ENCODE measurements around the gene ATP13A3.
A peak's percentile ranks its signal among the peaks of the same experiment; 100 is the strongest.
"Not testable (repeated sequence)": the region's sequence is repeated elsewhere in the genome, so short reads cannot be mapped to it uniquely, and the experiment has no call there.

Gene ATP13A3

GRCh38 chr3:194521510-194522260, 34.9 kb upstream of the ATP13A3 start:
- POLR2A ChIA-PET, result no interaction called here
- no peaks in the 10 kb centered on the region for H3K27me3 ChIP-seq (replicated peaks in 2 of 5; ENCODE audit: control insufficient read depth in 4 of 5, insufficient read depth in 5 of 5, low read length in 4 of 5)
- no peaks in the 10 kb centered on the region for H3K4me1 ChIP-seq (ENCODE audit: control extremely low read depth in 1 of 4, control insufficient read depth in 4 of 4, insufficient read depth in 4 of 4, low read length in 3 of 4)
- H3K36me3 ChIP-seq (ENCODE audit: control insufficient read depth in 4 of 4, insufficient read depth in 4 of 4, low read length in 3 of 4), result no peaks in the 10 kb centered on the region
- no peak overlapping the region for H3K27ac ChIP-seq (ENCODE audit: insufficient read depth in 1 of 2, low read depth in 1 of 2, low read length in 2 of 2, poor library complexity in 1 of 2, severe bottlenecking in 2 of 2)
- 100% methylated on average over 1 of the region's 2 CpGs for WGBS (ENCODE audit: insufficient coverage)
- H3K9me3 ChIP-seq (ENCODE audit: control extremely low read depth in 1 of 5, control insufficient read depth in 4 of 5, insufficient read depth in 2 of 5, low read depth in 1 of 5, low read length in 4 of 5), result no peaks in the 10 kb centered on the region
- no peak for DNase-seq
- CTCF ChIA-PET, result interaction anchor here (0.7 to 0.8 kb wide), 2 partner anchors 14 to 188 kb away, joined by 3 to 4 read pairs; no protein-coding TSS in a partner anchor
- no peak overlapping the region for H3K4me3 ChIP-seq (ENCODE audit: control insufficient read depth in 1 of 7, extremely low read depth in 1 of 7, insufficient read depth in 4 of 7, low read depth in 2 of 7, low read length in 6 of 7)

GRCh38 chr3:194520682-194521162, 33.9 kb upstream of the ATP13A3 start:
- POLR2A ChIA-PET; H3K9me3 ChIP-seq (ENCODE audit: control extremely low read depth in 1 of 5, control insufficient read depth in 4 of 5, insufficient read depth in 2 of 5, low read depth in 1 of 5, low read length in 4 of 5); H3K27me3 ChIP-seq (replicated peaks in 2 of 5; ENCODE audit: control insufficient read depth in 4 of 5, insufficient read depth in 5 of 5, low read length in 4 of 5); H3K4me3 ChIP-seq (ENCODE audit: control insufficient read depth in 1 of 7, extremely low read depth in 1 of 7, insufficient read depth in 4 of 7, low read depth in 2 of 7, low read length in 6 of 7); H3K4me1 ChIP-seq (ENCODE audit: control extremely low read depth in 1 of 4, control insufficient read depth in 4 of 4, insufficient read depth in 4 of 4, low read length in 3 of 4); H3K36me3 ChIP-seq (ENCODE audit: control insufficient read depth in 4 of 4, insufficient read depth in 4 of 4, low read length in 3 of 4); DNase-seq; H3K27ac ChIP-seq (ENCODE audit: insufficient read depth in 1 of 2, low read depth in 1 of 2, low read length in 2 of 2, poor library complexity in 1 of 2, severe bottlenecking in 2 of 2): not testable (repeated sequence)
- WGBS (ENCODE audit: insufficient coverage), result 95% methylated on average over 6 of the region's 8 CpGs
- CTCF ChIA-PET, result interaction anchor here (1.0 to 1.5 kb wide), 3 partner anchors 12 to 75 kb away, joined by 3 to 4 read pairs (median 3); no protein-coding TSS in a partner anchor

DNA sequence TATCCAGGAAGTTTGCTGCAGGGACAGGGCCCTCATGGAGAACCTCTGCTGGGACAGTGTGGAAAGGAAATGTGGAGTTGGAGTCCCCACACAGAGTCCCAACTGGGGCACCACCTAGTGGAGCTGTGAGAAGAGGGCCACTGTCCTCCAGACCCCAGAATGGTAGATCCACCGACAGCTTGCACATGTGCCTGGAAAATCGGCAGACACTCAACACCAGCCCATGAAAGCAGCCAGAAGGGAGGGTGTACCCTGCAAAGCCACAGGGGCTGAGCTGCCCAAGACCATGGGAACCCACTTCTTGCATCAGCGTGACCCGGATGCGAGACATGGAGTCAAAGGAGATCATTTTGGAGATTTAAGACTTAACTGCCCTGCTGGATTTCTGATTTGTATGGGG, 33.4 kb upstream of the ATP13A3 start:
- H3K27me3 ChIP-seq (replicated peaks in 2 of 5; ENCODE audit: control insufficient read depth in 4 of 5, insufficient read depth in 5 of 5, low read length in 4 of 5); H3K27ac ChIP-seq (ENCODE audit: insufficient read depth in 1 of 2, low read depth in 1 of 2, low read length in 2 of 2, poor library complexity in 1 of 2, severe bottlenecking in 2 of 2); H3K4me3 ChIP-seq (ENCODE audit: control insufficient read depth in 1 of 7, extremely low read depth in 1 of 7, insufficient read depth in 4 of 7, low read depth in 2 of 7, low read length in 6 of 7); H3K4me1 ChIP-seq (ENCODE audit: control extremely low read depth in 1 of 4, control insufficient read depth in 4 of 4, insufficient read depth in 4 of 4, low read length in 3 of 4); POLR2A ChIA-PET; H3K36me3 ChIP-seq (ENCODE audit: control insufficient read depth in 4 of 4, insufficient read depth in 4 of 4, low read length in 3 of 4); H3K9me3 ChIP-seq (ENCODE audit: control extremely low read depth in 1 of 5, control insufficient read depth in 4 of 5, insufficient read depth in 2 of 5, low read depth in 1 of 5, low read length in 4 of 5): not testable (repeated sequence)
- 86% methylated on average over 5 of the region's 5 CpGs for WGBS (ENCODE audit: insufficient coverage)
- peak in 1 of 3 donors; percentile 12 for DNase-seq
- CTCF ChIA-PET, result interaction anchor here (1.0 to 1.5 kb wide), 4 partner anchors 9 to 75 kb away, joined by 3 to 4 read pairs (median 4); no protein-coding TSS in a partner anchor

GRCh38 chr3:194518652-194519051, 31.9 kb upstream of the ATP13A3 start:
- DNase-seq, result no peak
- CTCF ChIA-PET, result no interaction called here
- 100% methylated on average over 1 of the region's 2 CpGs for WGBS (ENCODE audit: insufficient coverage)

GRCh38 chr3:194517333-194517732, 30.5 kb upstream of the ATP13A3 start:
- ChIA-PET CTCF (interaction anchor here (1.1 to 1.7 kb wide), 2 partner anchors 10 to 45 kb away, joined by 3 to 5 read pairs; no protein-coding TSS in a partner anchor), POLR2A (interaction anchor here (0.9 kb wide), 1 partner anchor 33 kb away, joined by 3 read pairs; no protein-coding TSS in a partner anchor)
- Histone ChIP-seq H3K27ac (ENCODE audit: insufficient read depth in 1 of 2, low read depth in 1 of 2, low read length in 2 of 2, poor library complexity in 1 of 2, severe bottlenecking in 2 of 2) (no peak overlapping the region), H3K36me3 (ENCODE audit: control insufficient read depth in 4 of 4, insufficient read depth in 4 of 4, low read length in 3 of 4) (no peaks in the 10 kb centered on the region), H3K4me1 (ENCODE audit: control extremely low read depth in 1 of 4, control insufficient read depth in 4 of 4, insufficient read depth in 4 of 4, low read length in 3 of 4) (no peaks in the 10 kb centered on the region), H3K4me3 (ENCODE audit: control insufficient read depth in 1 of 7, extremely low read depth in 1 of 7, insufficient read depth in 4 of 7, low read depth in 2 of 7, low read length in 6 of 7) (no peak overlapping the region), H3K27me3 (replicated peaks in 2 of 5; ENCODE audit: control insufficient read depth in 4 of 5, insufficient read depth in 5 of 5, low read length in 4 of 5) (no peaks in the 10 kb centered on the region), H3K9me3 (ENCODE audit: control extremely low read depth in 1 of 5, control insufficient read depth in 4 of 5, insufficient read depth in 2 of 5, low read depth in 1 of 5, low read length in 4 of 5) (no peaks in the 10 kb centered on the region)
- DNase-seq, result no peak
- WGBS (ENCODE audit: insufficient coverage), result 83% methylated on average over 5 of the region's 6 CpGs

More at GRCh38 chr3:194518652-194519051, 31.9 kb upstream of the ATP13A3 start:
- H3K4me1 ChIP-seq (ENCODE audit: control extremely low read depth in 1 of 4, control insufficient read depth in 4 of 4, insufficient read depth in 4 of 4, low read length in 3 of 4), result no peaks in the 10 kb centered on the region
- H3K27ac ChIP-seq (ENCODE audit: insufficient read depth in 1 of 2, low read depth in 1 of 2, low read length in 2 of 2, poor library complexity in 1 of 2, severe bottlenecking in 2 of 2), result no peak overlapping the region
- H3K9me3 ChIP-seq (ENCODE audit: control extremely low read depth in 1 of 5, control insufficient read depth in 4 of 5, insufficient read depth in 2 of 5, low read depth in 1 of 5, low read length in 4 of 5), result no peaks in the 10 kb centered on the region
- no peaks in the 10 kb centered on the region for H3K36me3 ChIP-seq (ENCODE audit: control insufficient read depth in 4 of 4, insufficient read depth in 4 of 4, low read length in 3 of 4)
- POLR2A ChIA-PET, result no interaction called here
- H3K27me3 ChIP-seq (replicated peaks in 2 of 5; ENCODE audit: control insufficient read depth in 4 of 5, insufficient read depth in 5 of 5, low read length in 4 of 5), result no peaks in the 10 kb centered on the region
- H3K4me3 ChIP-seq (ENCODE audit: control insufficient read depth in 1 of 7, extremely low read depth in 1 of 7, insufficient read depth in 4 of 7, low read depth in 2 of 7, low read length in 6 of 7), result no peak overlapping the region

- Histone ChIP-seq H3K4me1 (ENCODE audit: control extremely low read depth in 1 of 4, control insufficient read depth in 4 of 4, insufficient read depth in 4 of 4, low read length in 3 of 4) (no peaks in the 10 kb centered on the region), H3K27ac (ENCODE audit: insufficient read depth in 1 of 2, low read depth in 1 of 2, low read length in 2 of 2, poor library complexity in 1 of 2, severe bottlenecking in 2 of 2) (no peak overlapping the region), H3K36me3 (ENCODE audit: control insufficient read depth in 4 of 4, insufficient read depth in 4 of 4, low read length in 3 of 4) (no peaks in the 10 kb centered on the region), H3K27me3 (replicated peaks in 2 of 5; ENCODE audit: control insufficient read depth in 4 of 5, insufficient read depth in 5 of 5, low read length in 4 of 5) (no peaks in the 10 kb centered on the region), H3K9me3 (ENCODE audit: control extremely low read depth in 1 of 5, control insufficient read depth in 4 of 5, insufficient read depth in 2 of 5, low read depth in 1 of 5, low read length in 4 of 5) (no peaks in the 10 kb centered on the region), H3K4me3 (ENCODE audit: control insufficient read depth in 1 of 7, extremely low read depth in 1 of 7, insufficient read depth in 4 of 7, low read depth in 2 of 7, low read length in 6 of 7) (no peak overlapping the region)
- 100% methylated on average over 1 of the region's 4 CpGs for WGBS (ENCODE audit: insufficient coverage)
- no peak for DNase-seq
- ChIA-PET CTCF (interaction anchor here (1.0 to 2.2 kb wide), 3 partner anchors 9 to 17 kb away, joined by 3 to 5 read pairs (median 4); no protein-coding TSS in a partner anchor), POLR2A (no interaction called here)
Measured at GRCh38 chr3:194514626-194515025, 27.8 kb upstream of the ATP13A3 start.

- Histone ChIP-seq H3K27me3 (replicated peaks in 2 of 5; ENCODE audit: control insufficient read depth in 4 of 5, insufficient read depth in 5 of 5, low read length in 4 of 5) (no peaks in the 10 kb centered on the region), H3K4me1 (ENCODE audit: control extremely low read depth in 1 of 4, control insufficient read depth in 4 of 4, insufficient read depth in 4 of 4, low read length in 3 of 4) (peaks cover 0 to 12% (median 7%) of the 10 kb centered on the region in 4 experiments), H3K4me3 (ENCODE audit: control insufficient read depth in 1 of 7, extremely low read depth in 1 of 7, insufficient read depth in 4 of 7, low read depth in 2 of 7, low read length in 6 of 7) (no peak overlapping the region), H3K36me3 (ENCODE audit: control insufficient read depth in 4 of 4, insufficient read depth in 4 of 4, low read length in 3 of 4) (no peaks in the 10 kb centered on the region), H3K9me3 (ENCODE audit: control extremely low read depth in 1 of 5, control insufficient read depth in 4 of 5, insufficient read depth in 2 of 5, low read depth in 1 of 5, low read length in 4 of 5) (no peaks in the 10 kb centered on the region), H3K27ac (ENCODE audit: insufficient read depth in 1 of 2, low read depth in 1 of 2, low read length in 2 of 2, poor library complexity in 1 of 2, severe bottlenecking in 2 of 2) (no peak overlapping the region)
- ChIA-PET POLR2A (no interaction called here), CTCF (interaction anchor here (0.8 to 2.2 kb wide), 2 partner anchors 9 to 16 kb away, joined by 4 to 5 read pairs; no protein-coding TSS in a partner anchor)
- 100% methylated on average over 4 of the region's 5 CpGs for WGBS (ENCODE audit: insufficient coverage)
- no peak for DNase-seq
Measured at GRCh38 chr3:194512895-194513601, 26.2 kb upstream of the ATP13A3 start.

All from common myeloid progenitor, CD34-positive (primary cell).